MG63 (cell line): ENCODE measurements around the gene GRID1. TPM values are rescaled to one million over a fixed set of nuclear protein-coding genes. Genes with fewer than 3 reads are reported as not detected.
A peak's percentile ranks its signal among the peaks of the same experiment; 100 is the strongest.

Experiments
- DNase-seq: peaks from one replicate; pipeline ENCODE4 v3.0.0-alpha.2; 2020
- H3K27me3 ChIP-seq: fragments of 250-450 bp; sonication (Bioruptor Pico); 2 replicates; pipeline ENCODE4 v1.5.1; 2020; ENCODE audit warnings: mild to moderate bottlenecking, moderate library complexity
- H3K36me3 ChIP-seq: fragments of 250-450 bp; sonication (Bioruptor Pico); 2 replicates; pipeline ENCODE4 v1.5.1; 2020; ENCODE audit warnings: mild to moderate bottlenecking, moderate library complexity
- H3K4me3 ChIP-seq: fragments of 250-450 bp; sonication (Bioruptor Pico); 2 replicates; pipeline ENCODE4 v1.5.1; 2020; ENCODE audit warnings: mild to moderate bottlenecking, moderate library complexity
- H3K9me3 ChIP-seq: fragments of 250-450 bp; sonication (Bioruptor Pico); 2 replicates; pipeline ENCODE4 v1.5.1; 2020; ENCODE audit warnings: mild to moderate bottlenecking, moderate library complexity
- total RNA-seq: library from RNA; depleted of rRNA; stranded (reverse); fragments of >200 nt; shearing (Covaris generic); gene quantifications from 2 replicates; pipeline ENCODE4 v1.2.3, GENCODE V29; 2014; ENCODE audit warnings: low replicate concordance

The GRID1 gene
- total RNA-seq, 1 experiment from 2014 or later: 0.10 TPM

GRCh38 chr10:86316990-86317389 is 49.6 kb downstream of the GRID1 start:
- Histone ChIP-seq H3K36me3 (no peaks in the 10 kb centered on the region), H3K4me3 (no peak overlapping the region), H3K27me3 (no peaks in the 10 kb centered on the region), H3K9me3 (no peaks in the 10 kb centered on the region)
- no peak for DNase-seq

- Histone ChIP-seq H3K27me3 (no peaks in the 10 kb centered on the region), H3K9me3 (no peaks in the 10 kb centered on the region), H3K4me3 (no peak overlapping the region), H3K36me3 (no peaks in the 10 kb centered on the region)
- DNase-seq: no peak
Observed at GRCh38 chr10:86316274-86316835, 50.2 kb downstream of the GRID1 start.

- no peaks in the 10 kb centered on the region for H3K36me3 ChIP-seq
- no peaks in the 10 kb centered on the region for H3K27me3 ChIP-seq
- H3K9me3 ChIP-seq: no peaks in the 10 kb centered on the region
- DNase-seq: no peak
- H3K4me3 ChIP-seq: no peak overlapping the region
Observed at GRCh38 chr10:86315549-86315942, 51.0 kb downstream of the GRID1 start.

- no peak overlapping the region for H3K4me3 ChIP-seq
- H3K27me3 ChIP-seq: no peaks in the 10 kb centered on the region
- no peaks in the 10 kb centered on the region for H3K36me3 ChIP-seq
- DNase-seq: no peak
- H3K9me3 ChIP-seq: no peaks in the 10 kb centered on the region
Observed at GRCh38 chr10:86314616-86315548, 51.7 kb downstream of the GRID1 start.

- Histone ChIP-seq H3K9me3 (no peaks in the 10 kb centered on the region), H3K27me3 (no peaks in the 10 kb centered on the region), H3K4me3 (no peak overlapping the region), H3K36me3 (no peaks in the 10 kb centered on the region)
- DNase-seq: no peak
Observed at GRCh38 chr10:86313621-86314041, 53.0 kb downstream of the GRID1 start.

- H3K4me3 ChIP-seq: no peak overlapping the region
- H3K9me3 ChIP-seq: no peaks in the 10 kb centered on the region
- no peaks in the 10 kb centered on the region for H3K36me3 ChIP-seq
- DNase-seq: no peak
- H3K27me3 ChIP-seq: no peaks in the 10 kb centered on the region
Observed at GRCh38 chr10:86312701-86313270, 53.8 kb downstream of the GRID1 start.

- no peaks in the 10 kb centered on the region for H3K9me3 ChIP-seq
- H3K27me3 ChIP-seq: no peaks in the 10 kb centered on the region
- no peaks in the 10 kb centered on the region for H3K36me3 ChIP-seq
- DNase-seq: no peak
- H3K4me3 ChIP-seq: no peak overlapping the region
Observed at GRCh38 chr10:86311906-86312305, 54.7 kb downstream of the GRID1 start.

GRCh38 chr10:86311190-86311589 is 55.4 kb downstream of the GRID1 start:
- no peaks in the 10 kb centered on the region for H3K27me3 ChIP-seq
- no peak overlapping the region for H3K4me3 ChIP-seq
- no peak for DNase-seq
- H3K9me3 ChIP-seq: no peaks in the 10 kb centered on the region
- H3K36me3 ChIP-seq: no peaks in the 10 kb centered on the region

- DNase-seq: no peak
Observed at GRCh38 chr10:86310702-86311101, 55.9 kb downstream of the GRID1 start.

GRCh38 chr10:86310291-86310690 is 56.3 kb downstream of the GRID1 start:
- no peaks in the 10 kb centered on the region for H3K9me3 ChIP-seq
- DNase-seq: no peak
- no peaks in the 10 kb centered on the region for H3K36me3 ChIP-seq
- no peaks in the 10 kb centered on the region for H3K27me3 ChIP-seq
- no peak overlapping the region for H3K4me3 ChIP-seq

More at GRCh38 chr10:86310702-86311101, 55.9 kb downstream of the GRID1 start:
- Histone ChIP-seq H3K27me3 (no peaks in the 10 kb centered on the region), H3K4me3 (no peak overlapping the region), H3K36me3 (no peaks in the 10 kb centered on the region), H3K9me3 (no peaks in the 10 kb centered on the region)

GRCh38 chr10:86308056-86308455 is 58.5 kb downstream of the GRID1 start:
- Histone ChIP-seq H3K27me3 (no peaks in the 10 kb centered on the region), H3K9me3 (no peaks in the 10 kb centered on the region), H3K4me3 (no peak overlapping the region), H3K36me3 (no peaks in the 10 kb centered on the region)
- no peak for DNase-seq

- H3K4me3 ChIP-seq: no peak overlapping the region
- H3K36me3 ChIP-seq: no peaks in the 10 kb centered on the region
- peak; percentile 15 for DNase-seq
- H3K9me3 ChIP-seq: no peaks in the 10 kb centered on the region
- no peaks in the 10 kb centered on the region for H3K27me3 ChIP-seq
Observed at GRCh38 chr10:86306628-86307278, 59.8 kb downstream of the GRID1 start.

GRCh38 chr10:86305521-86305920 is 61.1 kb downstream of the GRID1 start:
- Histone ChIP-seq H3K27me3 (no peaks in the 10 kb centered on the region), H3K9me3 (no peaks in the 10 kb centered on the region), H3K36me3 (no peaks in the 10 kb centered on the region), H3K4me3 (no peak overlapping the region)
- DNase-seq: no peak

GRCh38 chr10:86304436-86304835 is 62.2 kb downstream of the GRID1 start:
- H3K9me3 ChIP-seq: no peaks in the 10 kb centered on the region
- H3K36me3 ChIP-seq: no peaks in the 10 kb centered on the region
- H3K27me3 ChIP-seq: no peaks in the 10 kb centered on the region
- H3K4me3 ChIP-seq: no peak overlapping the region
- DNase-seq: no peak

- no peaks in the 10 kb centered on the region for H3K36me3 ChIP-seq
- no peaks in the 10 kb centered on the region for H3K27me3 ChIP-seq
- no peak for DNase-seq
- no peaks in the 10 kb centered on the region for H3K9me3 ChIP-seq
- H3K4me3 ChIP-seq: no peak overlapping the region
Observed at GRCh38 chr10:86303626-86304025, 63.0 kb downstream of the GRID1 start.

- no peak overlapping the region for H3K4me3 ChIP-seq
- H3K27me3 ChIP-seq: peaks cover 3% of the 10 kb centered on the region; the same call in 1 of the 2 replicates
- no peaks in the 10 kb centered on the region for H3K9me3 ChIP-seq
- DNase-seq: no peak
- no peaks in the 10 kb centered on the region for H3K36me3 ChIP-seq
Observed at GRCh38 chr10:86301971-86302370, 64.6 kb downstream of the GRID1 start.
